Mesodermal cell (in vitro differentiated cells): Measurements from ENCODE around the gene TNIK.

Experiments used
- H3K27ac ChIP-seq: 2 replicates; pipeline ENCODE4 v1.7.0; 2013; ENCODE audit warnings: mild to moderate bottlenecking, low read depth, low read length, moderate library complexity; ENCODE audit not compliant: severe bottlenecking
- H3K36me3 ChIP-seq: 2 replicates; pipeline ENCODE4 v1.7.1; 2013; ENCODE audit warnings: mild to moderate bottlenecking, low read length, moderate library complexity; ENCODE audit not compliant: control insufficient read depth, insufficient read depth
- H3K4me1 ChIP-seq: one replicate; pipeline ENCODE4 v1.7.1; 2013; ENCODE audit warnings: mild to moderate bottlenecking, low read length; ENCODE audit not compliant: insufficient read depth, control insufficient read depth, poor library complexity, severe bottlenecking
- H3K4me3 ChIP-seq: 2 replicates; pipeline ENCODE4 v1.7.0; 2013; ENCODE audit warnings: low read length, control low read depth, mild to moderate bottlenecking; ENCODE audit not compliant: insufficient read depth, poor library complexity, severe bottlenecking; ENCODE audit errors: extremely low read depth
- H3K9me3 ChIP-seq: 2 replicates; pipeline ENCODE4 v1.7.1; 2013; ENCODE audit warnings: mild to moderate bottlenecking, low read length, moderate library complexity; ENCODE audit not compliant: control insufficient read depth
- WGBS, 2 experiments: methylation state at CpG; one replicate each; pipeline ENCODE4 v1.1.5; 2013; ENCODE audit warnings: missing lambda C conversion rate in 2 of 2; ENCODE audit not compliant: insufficient coverage in 2 of 2; 5-methylcytosine and 5-hydroxymethylcytosine counted together

TNIK gene

GRCh38 chr3:171028025-171028778 is 432.0 kb downstream of the TNIK start:
- Histone ChIP-seq H3K27ac (peak overlapping the region; percentile 86), H3K36me3 (no peaks in the 10 kb centered on the region), H3K9me3 (no peaks in the 10 kb centered on the region), H3K4me1 (peaks cover 11% of the 10 kb centered on the region), H3K4me3 (no peak overlapping the region)
- WGBS, 2 experiments: 65 to 70% methylated on average over 37 to 39 of the region's 39 CpGs

GRCh38 chr3:171026597-171027293 is 433.5 kb downstream of the TNIK start, which contains the start of gene SLC2A2:
Gene SLC2A2, minus strand, starts transcription at chr3:171026720. Its CDS starts 50 bp downstream, at chr3:171026670.
- H3K9me3 ChIP-seq: no peaks in the 10 kb centered on the region
- H3K27ac ChIP-seq: no peak within 1 kb of the TSS
- no peak within 1 kb of the TSS for H3K4me3 ChIP-seq
- WGBS, 2 experiments: 93% methylated on average over 3 to 4 of the region's 4 CpGs
- H3K36me3 ChIP-seq: no peaks in the 10 kb centered on the region
- H3K4me1 ChIP-seq: peaks cover 11% of the 10 kb centered on the region

- no peak overlapping the region for H3K4me3 ChIP-seq
- peaks cover 4% of the 10 kb centered on the region for H3K4me1 ChIP-seq
- no peaks in the 10 kb centered on the region for H3K9me3 ChIP-seq
- no peak overlapping the region for H3K27ac ChIP-seq
- H3K36me3 ChIP-seq: no peaks in the 10 kb centered on the region
Measured at GRCh38 chr3:171023566-171023965, 436.6 kb downstream of the TNIK start.

- Histone ChIP-seq H3K4me3 (no peak overlapping the region), H3K9me3 (no peaks in the 10 kb centered on the region), H3K27ac (no peak overlapping the region), H3K4me1 (no peaks in the 10 kb centered on the region), H3K36me3 (no peaks in the 10 kb centered on the region)
- 90 to 100% methylated on average over 1 to 2 of the region's 4 CpGs for WGBS, 2 experiments
Measured at GRCh38 chr3:171021377-171021776, 438.8 kb downstream of the TNIK start.

GRCh38 chr3:171018156-171018935 is 441.9 kb downstream of the TNIK start:
- Histone ChIP-seq H3K4me3 (no peak overlapping the region), H3K36me3 (no peaks in the 10 kb centered on the region), H3K9me3 (no peaks in the 10 kb centered on the region), H3K4me1 (no peaks in the 10 kb centered on the region), H3K27ac (no peak overlapping the region)
- WGBS, 2 experiments: 8 to 81% methylated on average over 1 to 4 of the region's 6 CpGs

- no peaks in the 10 kb centered on the region for H3K9me3 ChIP-seq
- H3K27ac ChIP-seq: no peak overlapping the region
- no peaks in the 10 kb centered on the region for H3K4me1 ChIP-seq
- WGBS, 2 experiments: 89 to 96% methylated on average over 1 to 3 of the region's 5 CpGs
- H3K36me3 ChIP-seq: no peaks in the 10 kb centered on the region
- no peak overlapping the region for H3K4me3 ChIP-seq
Measured at GRCh38 chr3:171013822-171014748, 446.1 kb downstream of the TNIK start.

GRCh38 chr3:171011873-171012336 is 448.3 kb downstream of the TNIK start:
- WGBS, 2 experiments: no CpG with 5 or more reads among the region's 4 CpGs
- H3K4me1 ChIP-seq: no peaks in the 10 kb centered on the region
- no peak overlapping the region for H3K4me3 ChIP-seq
- no peaks in the 10 kb centered on the region for H3K36me3 ChIP-seq
- no peaks in the 10 kb centered on the region for H3K9me3 ChIP-seq
- no peak overlapping the region for H3K27ac ChIP-seq
